Measurements from ENCODE around the gene OSBPL2.

Gene OSBPL2

DNA sequence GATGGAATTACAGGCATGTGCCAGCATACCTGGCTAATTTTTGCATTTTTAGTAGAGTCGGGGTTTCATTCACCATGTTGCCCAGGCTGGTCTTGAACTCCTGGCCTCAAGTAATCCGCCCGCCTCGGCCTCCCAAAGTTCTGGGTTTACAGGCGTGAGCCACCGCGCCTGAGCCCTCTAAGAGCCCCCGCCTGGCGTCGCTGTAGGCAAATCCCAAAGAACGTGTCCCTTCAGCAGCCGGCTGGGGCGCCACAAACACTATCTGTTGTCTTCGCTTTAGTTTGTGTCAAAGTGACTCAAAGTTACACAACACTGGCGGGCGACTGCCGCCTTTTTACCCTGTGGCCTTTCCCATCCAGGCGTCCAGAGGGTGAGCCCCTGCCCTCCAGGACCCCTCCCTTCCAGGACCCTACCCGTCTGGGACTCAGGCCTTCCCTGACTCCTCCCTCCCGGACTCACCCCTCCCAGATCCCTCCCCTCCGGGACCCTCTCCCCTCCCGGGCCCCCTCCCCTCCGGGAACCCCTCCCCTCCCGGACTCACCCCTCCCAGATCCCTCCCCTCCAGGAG is 63.5 kb downstream of the OSBPL2 start:
- Histone ChIP-seq H3K9me3 (ENCODE audit: control insufficient read depth, insufficient read depth, low read depth, low read length) (no peaks in the 10 kb centered on the region), H3K4me3 (ENCODE audit: low read depth, low read length) (peak overlapping the region; percentile 65), H3K36me3 (ENCODE audit: control insufficient read depth in 2 of 2, insufficient read depth in 1 of 2, low read length in 2 of 2) (peaks cover 0 to 56% of the 10 kb centered on the region in 2 experiments; a peak in 1 of 3 replicates), H3K4me1 (ENCODE audit: control insufficient read depth, insufficient read depth, low read length) (peaks cover 8% of the 10 kb centered on the region), H3K27ac (ENCODE audit: extremely low read depth, low read depth, low read length) (peak overlapping the region; percentile 91; the same call in 1 of the 2 replicates)
- POLR2A ChIA-PET = interaction anchor here (0.6 to 1.2 kb wide), 8 partner anchors 48 to 489 kb away, joined by 3 to 15 read pairs (median 4); partner anchors contain the start of genes LAMA5 and RPS21
- CTCF ChIA-PET = interaction anchor here (0.6 to 3.0 kb wide), 9 partner anchors 65 to 198 kb away, joined by 3 to 32 read pairs (median 4); no protein-coding TSS in a partner anchor
- TF ChIP-seq BCL11B (tag by site-specific recombination; IDR thresholded peaks at IDR 0.05; ENCODE audit: low read depth) = no peak
- TF ChIP-seq, protein P1, sequence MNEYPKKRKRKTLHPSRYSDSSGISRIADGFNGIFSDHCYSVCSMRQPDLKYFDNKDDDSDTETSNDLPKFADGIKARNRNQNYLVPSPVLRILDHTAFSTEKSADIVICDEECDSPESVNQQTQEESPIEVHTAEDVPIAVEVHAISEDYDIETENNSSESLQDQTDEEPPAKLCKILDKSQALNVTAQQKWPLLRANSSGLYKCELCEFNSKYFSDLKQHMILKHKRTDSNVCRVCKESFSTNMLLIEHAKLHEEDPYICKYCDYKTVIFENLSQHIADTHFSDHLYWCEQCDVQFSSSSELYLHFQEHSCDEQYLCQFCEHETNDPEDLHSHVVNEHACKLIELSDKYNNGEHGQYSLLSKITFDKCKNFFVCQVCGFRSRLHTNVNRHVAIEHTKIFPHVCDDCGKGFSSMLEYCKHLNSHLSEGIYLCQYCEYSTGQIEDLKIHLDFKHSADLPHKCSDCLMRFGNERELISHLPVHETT (tag by site-specific recombination; IDR thresholded peaks at IDR 0.05) = peak; percentile 15; the same call in 1 of the 2 replicates
- TF ChIP-seq ZNF677 (tag by site-specific recombination; IDR thresholded peaks at IDR 0.05) = no peak
- TF ChIP-seq ZSCAN30 (tag by site-specific recombination; IDR thresholded peaks at IDR 0.05) = peak; percentile 65; the same call in 1 of the 2 replicates
- TF ChIP-seq ZNF837 (tag by site-specific recombination; IDR thresholded peaks at IDR 0.05) = no peak
- TF ChIP-seq, protein P2, sequence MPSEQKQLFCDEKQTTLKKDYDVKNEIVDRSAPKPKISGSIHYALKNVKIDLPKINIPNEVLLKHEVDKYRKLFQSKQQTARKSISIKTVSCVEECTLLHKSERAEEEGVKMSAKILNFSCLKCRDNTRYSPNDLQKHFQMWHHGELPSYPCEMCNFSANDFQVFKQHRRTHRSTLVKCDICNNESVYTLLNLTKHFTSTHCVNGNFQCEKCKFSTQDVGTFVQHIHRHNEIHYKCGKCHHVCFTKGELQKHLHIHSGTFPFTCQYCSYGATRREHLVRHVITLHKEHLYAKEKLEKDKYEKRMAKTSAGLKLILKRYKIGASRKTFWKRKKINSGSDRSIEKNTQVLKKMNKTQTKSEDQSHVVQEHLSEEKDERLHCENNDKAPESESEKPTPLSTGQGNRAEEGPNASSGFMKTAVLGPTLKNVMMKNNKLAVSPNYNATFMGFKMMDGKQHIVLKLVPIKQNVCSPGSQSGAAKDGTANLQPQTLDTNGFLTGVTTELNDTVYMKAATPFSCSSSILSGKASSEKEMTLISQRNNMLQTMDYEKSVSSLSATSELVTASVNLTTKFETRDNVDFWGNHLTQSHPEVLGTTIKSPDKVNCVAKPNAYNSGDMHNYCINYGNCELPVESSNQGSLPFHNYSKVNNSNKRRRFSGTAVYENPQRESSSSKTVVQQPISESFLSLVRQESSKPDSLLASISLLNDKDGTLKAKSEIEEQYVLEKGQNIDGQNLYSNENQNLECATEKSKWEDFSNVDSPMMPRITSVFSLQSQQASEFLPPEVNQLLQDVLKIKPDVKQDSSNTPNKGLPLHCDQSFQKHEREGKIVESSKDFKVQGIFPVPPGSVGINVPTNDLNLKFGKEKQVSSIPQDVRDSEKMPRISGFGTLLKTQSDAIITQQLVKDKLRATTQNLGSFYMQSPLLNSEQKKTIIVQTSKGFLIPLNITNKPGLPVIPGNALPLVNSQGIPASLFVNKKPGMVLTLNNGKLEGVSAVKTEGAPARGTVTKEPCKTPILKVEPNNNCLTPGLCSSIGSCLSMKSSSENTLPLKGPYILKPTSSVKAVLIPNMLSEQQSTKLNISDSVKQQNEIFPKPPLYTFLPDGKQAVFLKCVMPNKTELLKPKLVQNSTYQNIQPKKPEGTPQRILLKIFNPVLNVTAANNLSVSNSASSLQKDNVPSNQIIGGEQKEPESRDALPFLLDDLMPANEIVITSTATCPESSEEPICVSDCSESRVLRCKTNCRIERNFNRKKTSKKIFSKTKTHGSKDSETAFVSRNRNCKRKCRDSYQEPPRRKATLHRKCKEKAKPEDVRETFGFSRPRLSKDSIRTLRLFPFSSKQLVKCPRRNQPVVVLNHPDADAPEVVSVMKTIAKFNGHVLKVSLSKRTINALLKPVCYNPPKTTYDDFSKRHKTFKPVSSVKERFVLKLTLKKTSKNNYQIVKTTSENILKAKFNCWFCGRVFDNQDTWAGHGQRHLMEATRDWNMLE (tag by site-specific recombination; conservative IDR thresholded peaks at IDR 0.05; ENCODE audit: low read depth) = no peak
- no peak for TF ChIP-seq ZNF48 (tag by site-specific recombination; IDR thresholded peaks at IDR 0.05)
- TF ChIP-seq, protein P3, sequence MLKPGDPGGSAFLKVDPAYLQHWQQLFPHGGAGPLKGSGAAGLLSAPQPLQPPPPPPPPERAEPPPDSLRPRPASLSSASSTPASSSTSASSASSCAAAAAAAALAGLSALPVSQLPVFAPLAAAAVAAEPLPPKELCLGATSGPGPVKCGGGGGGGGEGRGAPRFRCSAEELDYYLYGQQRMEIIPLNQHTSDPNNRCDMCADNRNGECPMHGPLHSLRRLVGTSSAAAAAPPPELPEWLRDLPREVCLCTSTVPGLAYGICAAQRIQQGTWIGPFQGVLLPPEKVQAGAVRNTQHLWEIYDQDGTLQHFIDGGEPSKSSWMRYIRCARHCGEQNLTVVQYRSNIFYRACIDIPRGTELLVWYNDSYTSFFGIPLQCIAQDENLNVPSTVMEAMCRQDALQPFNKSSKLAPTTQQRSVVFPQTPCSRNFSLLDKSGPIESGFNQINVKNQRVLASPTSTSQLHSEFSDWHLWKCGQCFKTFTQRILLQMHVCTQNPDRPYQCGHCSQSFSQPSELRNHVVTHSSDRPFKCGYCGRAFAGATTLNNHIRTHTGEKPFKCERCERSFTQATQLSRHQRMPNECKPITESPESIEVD (tag by site-specific recombination; IDR thresholded peaks at IDR 0.05) = no peak
- TF ChIP-seq, protein P4, sequence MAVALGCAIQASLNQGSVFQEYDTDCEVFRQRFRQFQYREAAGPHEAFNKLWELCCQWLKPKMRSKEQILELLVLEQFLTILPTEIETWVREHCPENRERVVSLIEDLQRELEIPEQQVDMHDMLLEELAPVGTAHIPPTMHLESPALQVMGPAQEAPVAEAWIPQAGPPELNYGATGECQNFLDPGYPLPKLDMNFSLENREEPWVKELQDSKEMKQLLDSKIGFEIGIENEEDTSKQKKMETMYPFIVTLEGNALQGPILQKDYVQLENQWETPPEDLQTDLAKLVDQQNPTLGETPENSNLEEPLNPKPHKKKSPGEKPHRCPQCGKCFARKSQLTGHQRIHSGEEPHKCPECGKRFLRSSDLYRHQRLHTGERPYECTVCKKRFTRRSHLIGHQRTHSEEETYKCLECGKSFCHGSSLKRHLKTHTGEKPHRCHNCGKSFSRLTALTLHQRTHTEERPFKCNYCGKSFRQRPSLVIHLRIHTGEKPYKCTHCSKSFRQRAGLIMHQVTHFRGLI (tag by site-specific recombination; IDR thresholded peaks at IDR 0.05) = peak; percentile 69
- TF ChIP-seq GLIS1 (tag by site-specific recombination; IDR thresholded peaks at IDR 0.05) = peak; percentile 22
- TF ChIP-seq ZNF248 (tag by site-specific recombination; IDR thresholded peaks at IDR 0.05) = no peak
- no peak for TF ChIP-seq ZNF202 (tag by site-specific recombination; IDR thresholded peaks at IDR 0.05; ENCODE audit: borderline replicate concordance)
- TF ChIP-seq KLF1 (tag by site-specific recombination; IDR thresholded peaks at IDR 0.05) = no peak; the same call in 1 of the 2 replicates
- peak; percentile 77 for TF ChIP-seq ZNF654 (tag by site-specific recombination; IDR thresholded peaks at IDR 0.05; ENCODE audit: low read depth)
- TF ChIP-seq, protein P5, sequence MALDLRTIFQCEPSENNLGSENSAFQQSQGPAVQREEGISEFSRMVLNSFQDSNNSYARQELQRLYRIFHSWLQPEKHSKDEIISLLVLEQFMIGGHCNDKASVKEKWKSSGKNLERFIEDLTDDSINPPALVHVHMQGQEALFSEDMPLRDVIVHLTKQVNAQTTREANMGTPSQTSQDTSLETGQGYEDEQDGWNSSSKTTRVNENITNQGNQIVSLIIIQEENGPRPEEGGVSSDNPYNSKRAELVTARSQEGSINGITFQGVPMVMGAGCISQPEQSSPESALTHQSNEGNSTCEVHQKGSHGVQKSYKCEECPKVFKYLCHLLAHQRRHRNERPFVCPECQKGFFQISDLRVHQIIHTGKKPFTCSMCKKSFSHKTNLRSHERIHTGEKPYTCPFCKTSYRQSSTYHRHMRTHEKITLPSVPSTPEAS (tag by site-specific recombination; IDR thresholded peaks at IDR 0.05) = peak; percentile 10; the same call in 1 of the 2 replicates
- TF ChIP-seq, protein P6, sequence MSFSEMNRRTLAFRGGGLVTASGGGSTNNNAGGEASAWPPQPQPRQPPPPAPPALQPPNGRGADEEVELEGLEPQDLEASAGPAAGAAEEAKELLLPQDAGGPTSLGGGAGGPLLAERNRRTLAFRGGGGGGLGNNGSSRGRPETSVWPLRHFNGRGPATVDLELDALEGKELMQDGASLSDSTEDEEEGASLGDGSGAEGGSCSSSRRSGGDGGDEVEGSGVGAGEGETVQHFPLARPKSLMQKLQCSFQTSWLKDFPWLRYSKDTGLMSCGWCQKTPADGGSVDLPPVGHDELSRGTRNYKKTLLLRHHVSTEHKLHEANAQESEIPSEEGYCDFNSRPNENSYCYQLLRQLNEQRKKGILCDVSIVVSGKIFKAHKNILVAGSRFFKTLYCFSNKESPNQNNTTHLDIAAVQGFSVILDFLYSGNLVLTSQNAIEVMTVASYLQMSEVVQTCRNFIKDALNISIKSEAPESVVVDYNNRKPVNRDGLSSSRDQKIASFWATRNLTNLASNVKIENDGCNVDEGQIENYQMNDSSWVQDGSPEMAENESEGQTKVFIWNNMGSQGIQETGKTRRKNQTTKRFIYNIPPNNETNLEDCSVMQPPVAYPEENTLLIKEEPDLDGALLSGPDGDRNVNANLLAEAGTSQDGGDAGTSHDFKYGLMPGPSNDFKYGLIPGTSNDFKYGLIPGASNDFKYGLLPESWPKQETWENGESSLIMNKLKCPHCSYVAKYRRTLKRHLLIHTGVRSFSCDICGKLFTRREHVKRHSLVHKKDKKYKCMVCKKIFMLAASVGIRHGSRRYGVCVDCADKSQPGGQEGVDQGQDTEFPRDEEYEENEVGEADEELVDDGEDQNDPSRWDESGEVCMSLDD (tag by site-specific recombination; IDR thresholded peaks at IDR 0.05) = peak; percentile 47
- TF ChIP-seq ZNF138 (tag by site-specific recombination; IDR thresholded peaks at IDR 0.05; ENCODE audit: borderline replicate concordance) = no peak
- TF ChIP-seq HOXA7 (CRISPR knock-in tag; IDR thresholded peaks at IDR 0.05; ENCODE audit: borderline replicate concordance) = no peak
- TF ChIP-seq ZFP69B (tag by site-specific recombination; IDR thresholded peaks at IDR 0.05) = peak; percentile 64
- peak; percentile 97 for TF ChIP-seq ZNF561 (tag by site-specific recombination; IDR thresholded peaks at IDR 0.05; ENCODE audit: borderline replicate concordance)
- TF ChIP-seq ZXDB (tag by site-specific recombination; IDR thresholded peaks at IDR 0.05) = peak; percentile 76
- no peak for TF ChIP-seq ZSCAN16 (tag by site-specific recombination; IDR thresholded peaks at IDR 0.05)
- TF ChIP-seq ZBTB1 (tag by site-specific recombination; IDR thresholded peaks at IDR 0.05) = no peak
- no peak for TF ChIP-seq ZNF555 (tag by site-specific recombination; conservative IDR thresholded peaks at IDR 0.05)

Measured in HEK293 (cell line).